RWPE2 (cell line): ENCODE measurements around the gene TIMM22.
"Not testable (repeated sequence)": the region's sequence is repeated elsewhere in the genome, so short reads cannot be mapped to it uniquely, and the experiment has no call there.

ENCODE experiments used
- ATAC-seq: fragments of 200-7000 bp; cut with Tn5 transposase; 3 replicates; pipeline ENCODE4 v1.9.1; 2021; ENCODE audit warnings: low read depth
- DNase-seq: peaks from one replicate; pipeline ENCODE4 v3.0.0-alpha.2; 2020; ENCODE audit warnings: low spot score
- H3K27ac ChIP-seq: fragments of 450-650 bp; 2 replicates; pipeline ENCODE4 v1.5.1; 2017; ENCODE audit warnings: mild to moderate bottlenecking; ENCODE audit not compliant: poor library complexity, severe bottlenecking
- H3K27me3 ChIP-seq: fragments of 250-450 bp; sonication (Bioruptor Pico); 2 replicates; pipeline ENCODE4 v1.5.1; 2021; ENCODE audit warnings: mild to moderate bottlenecking, moderate library complexity; ENCODE audit not compliant: insufficient read depth, poor library complexity, severe bottlenecking
- H3K36me3 ChIP-seq: fragments of 250-450 bp; sonication (Bioruptor Pico); 2 replicates; pipeline ENCODE4 v1.5.1; 2020; ENCODE audit warnings: low read depth, mild to moderate bottlenecking, moderate library complexity
- H3K4me1 ChIP-seq: fragments of 250-450 bp; sonication (Bioruptor Pico); 2 replicates; pipeline ENCODE4 v1.5.1; 2021; ENCODE audit warnings: mild to moderate bottlenecking, moderate library complexity; ENCODE audit not compliant: insufficient read depth, poor library complexity, severe bottlenecking
- H3K4me3 ChIP-seq: fragments of 250-450 bp; sonication (Bioruptor Pico); 2 replicates; pipeline ENCODE4 v1.5.1; 2021; ENCODE audit warnings: mild to moderate bottlenecking, moderate library complexity; ENCODE audit not compliant: severe bottlenecking
- H3K9me3 ChIP-seq: fragments of 250-450 bp; sonication (Bioruptor Pico); 2 replicates; pipeline ENCODE4 v1.5.1; 2021; ENCODE audit warnings: mild to moderate bottlenecking, moderate library complexity; ENCODE audit not compliant: severe bottlenecking
- TF ChIP-seq, protein P1 (sequence below): fragments of 450-650 bp; IDR thresholded peaks from one replicate; pipeline ENCODE4 v1.5.1; 2017; ENCODE audit warnings: mild to moderate bottlenecking, moderate library complexity; ENCODE audit not compliant: poor library complexity, severe bottlenecking

Gene TIMM22

DNA sequence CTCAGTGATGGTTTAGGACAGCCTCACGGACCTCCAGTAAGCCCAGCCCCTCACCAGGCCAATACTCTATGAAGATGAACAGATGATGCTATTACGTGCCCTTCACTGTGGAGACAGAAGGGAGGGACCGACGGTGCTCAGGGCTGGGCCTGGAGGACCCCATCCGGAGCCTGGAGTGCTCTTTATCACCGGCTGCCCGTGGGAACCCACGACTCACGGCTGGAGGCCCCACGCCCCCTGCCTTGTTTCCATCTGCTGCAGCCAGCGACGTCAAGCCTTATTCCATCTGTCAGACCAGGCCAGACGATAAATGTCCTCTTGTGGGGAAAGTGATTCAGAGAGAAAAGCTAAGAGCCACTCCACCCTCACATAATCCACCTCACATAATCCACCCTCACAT lies 4.0 kb upstream of the TIMM22 start:
- ATAC-seq (no peak), DNase-seq (no peak)
- peaks cover 1% of the 10 kb centered on the region for H3K4me1 ChIP-seq
- H3K9me3 ChIP-seq = no peaks in the 10 kb centered on the region
- peaks cover 1% of the 10 kb centered on the region for H3K36me3 ChIP-seq
- TF ChIP-seq, protein P1, sequence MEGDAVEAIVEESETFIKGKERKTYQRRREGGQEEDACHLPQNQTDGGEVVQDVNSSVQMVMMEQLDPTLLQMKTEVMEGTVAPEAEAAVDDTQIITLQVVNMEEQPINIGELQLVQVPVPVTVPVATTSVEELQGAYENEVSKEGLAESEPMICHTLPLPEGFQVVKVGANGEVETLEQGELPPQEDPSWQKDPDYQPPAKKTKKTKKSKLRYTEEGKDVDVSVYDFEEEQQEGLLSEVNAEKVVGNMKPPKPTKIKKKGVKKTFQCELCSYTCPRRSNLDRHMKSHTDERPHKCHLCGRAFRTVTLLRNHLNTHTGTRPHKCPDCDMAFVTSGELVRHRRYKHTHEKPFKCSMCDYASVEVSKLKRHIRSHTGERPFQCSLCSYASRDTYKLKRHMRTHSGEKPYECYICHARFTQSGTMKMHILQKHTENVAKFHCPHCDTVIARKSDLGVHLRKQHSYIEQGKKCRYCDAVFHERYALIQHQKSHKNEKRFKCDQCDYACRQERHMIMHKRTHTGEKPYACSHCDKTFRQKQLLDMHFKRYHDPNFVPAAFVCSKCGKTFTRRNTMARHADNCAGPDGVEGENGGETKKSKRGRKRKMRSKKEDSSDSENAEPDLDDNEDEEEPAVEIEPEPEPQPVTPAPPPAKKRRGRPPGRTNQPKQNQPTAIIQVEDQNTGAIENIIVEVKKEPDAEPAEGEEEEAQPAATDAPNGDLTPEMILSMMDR = no peak
- H3K27ac ChIP-seq = no peak overlapping the region
- no peaks in the 10 kb centered on the region for H3K27me3 ChIP-seq
- H3K4me3 ChIP-seq = no peak overlapping the region

DNA sequence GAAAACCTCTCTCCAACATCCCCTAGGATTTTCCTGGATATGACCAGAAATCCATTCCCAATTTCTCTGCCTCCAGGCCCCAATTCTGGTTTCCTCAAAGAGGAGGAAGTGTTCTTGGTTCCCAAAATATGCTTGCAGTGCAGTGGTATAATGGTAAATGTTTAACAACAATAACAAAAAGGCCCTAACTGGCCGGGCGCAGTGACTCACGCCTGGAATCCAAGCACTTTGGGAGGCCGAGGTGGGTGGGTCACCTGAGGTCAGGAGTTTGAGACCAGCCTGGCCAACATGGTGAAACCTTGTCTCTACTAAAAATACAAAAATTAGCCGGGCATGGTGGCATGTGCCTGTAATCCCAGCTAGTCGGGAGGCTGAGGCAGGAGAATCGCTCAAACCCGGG lies 1.6 kb upstream of the TIMM22 start:
- ATAC-seq, H3K4me3 ChIP-seq, H3K27me3 ChIP-seq, H3K4me1 ChIP-seq, DNase-seq, H3K27ac ChIP-seq, H3K9me3 ChIP-seq: not testable (repeated sequence)
- peaks cover 25% of the 10 kb centered on the region for H3K36me3 ChIP-seq

DNA sequence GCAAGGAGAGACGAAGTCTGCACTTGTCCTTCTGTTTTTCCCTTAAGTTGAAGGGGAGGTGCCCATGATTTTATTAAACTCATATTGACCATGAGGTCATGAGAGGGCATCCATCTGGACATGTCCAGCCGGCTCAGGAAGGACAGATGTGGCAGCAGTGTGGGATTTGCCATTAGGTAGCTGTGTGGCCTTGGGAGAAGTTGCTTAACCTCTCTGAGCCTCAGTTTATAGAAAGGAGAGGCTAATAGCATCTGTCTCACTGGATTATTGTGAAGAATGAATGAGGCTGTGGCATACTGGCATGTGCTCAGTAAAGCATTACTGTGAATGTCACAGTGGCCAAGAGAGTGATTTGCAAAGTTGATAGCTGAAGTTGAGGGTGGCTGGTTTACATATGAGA lies 1.2 kb downstream of the TIMM22 start:
- H3K36me3 ChIP-seq = peaks cover 52% of the 10 kb centered on the region
- ATAC-seq (no peak), DNase-seq (no peak)
- peaks cover 11% of the 10 kb centered on the region for H3K4me1 ChIP-seq
- no peaks in the 10 kb centered on the region for H3K9me3 ChIP-seq
- H3K4me3 ChIP-seq = peak overlapping the region; percentile 81
- H3K27ac ChIP-seq = no peak overlapping the region
- TF ChIP-seq, protein P1 = no peak
- H3K27me3 ChIP-seq = no peaks in the 10 kb centered on the region

DNA sequence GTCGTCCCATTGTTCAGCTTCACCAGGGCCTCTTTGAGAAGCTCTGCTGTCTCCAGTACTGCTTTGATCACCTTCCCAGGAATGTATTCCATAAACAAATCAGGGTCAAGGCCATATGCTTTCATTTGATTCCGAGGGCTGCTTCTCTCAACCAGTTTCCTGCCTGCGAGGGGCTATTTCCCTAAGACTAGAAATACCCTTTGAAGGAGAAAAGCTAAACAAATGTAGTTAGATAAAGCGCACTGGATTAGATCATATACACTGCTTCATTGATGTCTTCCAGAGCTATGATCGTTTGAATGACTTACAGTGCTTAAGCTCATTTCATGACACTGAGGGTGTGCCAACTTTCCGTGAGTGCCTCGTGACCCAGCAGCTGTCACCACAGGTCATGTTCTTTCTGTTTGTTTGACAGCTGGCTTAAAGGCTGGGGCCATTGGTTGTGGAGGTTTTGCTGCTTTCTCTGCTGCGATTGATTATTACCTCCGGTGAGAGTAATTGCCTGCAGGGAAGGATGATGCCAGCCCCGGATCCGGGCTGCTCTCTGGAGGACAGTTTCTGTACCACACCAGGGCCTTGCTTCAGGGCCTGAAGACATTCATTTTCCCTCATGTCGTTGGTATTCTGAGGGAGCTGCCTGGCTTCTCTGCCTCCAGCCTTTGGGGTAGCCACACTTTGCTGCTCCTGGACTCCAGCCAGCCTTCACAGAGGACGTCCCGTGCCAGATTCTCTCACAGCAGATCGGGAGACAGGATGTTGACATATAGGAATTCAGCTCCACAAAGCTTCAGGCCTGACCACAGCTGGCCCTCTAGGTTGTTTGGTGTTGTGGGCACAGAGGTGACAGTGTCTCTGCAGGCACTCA lies 3.9 kb downstream of the TIMM22 start:
- H3K9me3 ChIP-seq = no peaks in the 10 kb centered on the region
- DNase-seq (no peak), ATAC-seq (no peak)
- H3K27ac ChIP-seq = peak overlapping the region; percentile 13
- H3K27me3 ChIP-seq = no peaks in the 10 kb centered on the region
- TF ChIP-seq, protein P1 = no peak
- peaks cover 60% of the 10 kb centered on the region for H3K36me3 ChIP-seq
- H3K4me1 ChIP-seq = peaks cover 11% of the 10 kb centered on the region
- H3K4me3 ChIP-seq = no peak overlapping the region

DNA sequence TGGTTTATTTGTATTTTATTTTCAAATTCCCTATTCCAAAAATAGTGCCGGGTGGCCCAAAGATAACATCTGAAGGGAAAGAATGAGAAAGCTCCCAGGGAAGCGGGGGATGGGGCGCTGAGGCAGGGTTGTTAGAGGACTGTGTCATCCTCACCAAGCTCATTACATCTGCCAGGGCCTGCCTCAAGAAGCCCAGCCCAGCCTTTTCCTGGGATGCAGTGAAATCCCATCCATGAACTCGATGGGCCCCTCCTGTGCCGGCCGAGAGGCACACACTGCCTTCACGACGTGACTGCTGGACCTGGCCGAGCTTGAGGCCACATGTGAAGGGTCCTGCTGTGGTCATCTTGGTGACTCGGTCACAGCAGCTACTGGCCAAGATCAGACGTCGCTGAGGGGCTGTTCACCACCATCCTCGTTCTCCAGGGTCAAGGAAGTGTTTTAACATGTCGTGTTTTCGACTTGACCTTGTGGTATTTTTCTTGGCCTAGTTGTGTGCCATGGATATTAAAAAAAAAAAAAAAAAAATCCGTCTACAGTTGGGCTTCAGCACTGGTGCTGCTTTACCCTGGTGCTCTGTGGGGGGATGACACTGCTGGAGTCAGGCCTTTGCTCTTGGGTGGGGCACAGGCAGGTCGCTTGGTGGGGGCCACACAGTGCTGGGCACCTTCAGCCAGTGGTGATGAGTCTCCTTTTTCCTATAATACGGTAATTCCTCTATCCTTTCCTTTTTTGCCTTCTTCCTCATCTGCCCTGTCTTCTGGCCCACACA lies 4.9 kb downstream of the TIMM22 start:
- peak; percentile 53 for DNase-seq
- Histone ChIP-seq H3K27me3 (no peaks in the 10 kb centered on the region), H3K9me3 (no peaks in the 10 kb centered on the region), H3K36me3 (peaks cover 62% of the 10 kb centered on the region), H3K27ac (peak overlapping the region; percentile 13), H3K4me3 (no peak overlapping the region), H3K4me1 (peaks cover 11% of the 10 kb centered on the region)
- no peak for ATAC-seq
- TF ChIP-seq, protein P1 = no peak
